Thyroid gland (tissue), 4 donors: ENCODE measurements around the gene REV3L. TPM values are rescaled to one million over a fixed set of nuclear protein-coding genes. Genes with fewer than 3 reads are reported as not detected.

Experiments
- DNase-seq, 2 donors: peaks; one replicate each; pipeline ENCODE4 v3.0.0-alpha.2; 2019
- H3K27ac ChIP-seq, 3 donors: fragments of 200-600 bp; sonication (generic); 1 replicate in 2 of 3; 2 replicates in 1 of 3; pipeline ENCODE4 v1.5.1; 2016 to 2019; ENCODE audit warnings: mild to moderate bottlenecking in 1 of 3, moderate library complexity in 1 of 3
- H3K27me3 ChIP-seq: fragments of 200-600 bp; sonication (generic); one replicate; pipeline ENCODE4 v1.5.1; 2019
- H3K36me3 ChIP-seq, 2 donors: fragments of 200-600 bp; sonication (generic); one replicate each; pipeline ENCODE4 v1.5.1; 2016 to 2019
- H3K4me1 ChIP-seq, 2 donors: fragments of 200-600 bp; sonication (generic); one replicate each; pipeline ENCODE4 v1.5.1; 2017 to 2019
- H3K4me3 ChIP-seq, 3 donors: fragments of 200-600 bp; sonication (generic); replicated peaks in 1 of 3; 1 replicate in 2 of 3; 2 replicates in 1 of 3; pipeline ENCODE4 v1.5.1; 2016; ENCODE audit warnings: mild to moderate bottlenecking in 1 of 3
- H3K9me3 ChIP-seq: fragments of 200-600 bp; sonication (generic); one replicate; pipeline ENCODE4 v1.5.1; 2017
- POLR2A ChIP-seq, 2 donors: fragments of 450-650 bp; IDR thresholded peaks; one replicate each; pipeline ENCODE4 v1.6.1; 2017; ENCODE audit warnings: antibody characterized with exemption in 2 of 2, mild to moderate bottlenecking in 2 of 2, moderate library complexity in 1 of 2
- WGBS, 2 donors: methylation state at CpG; one replicate each; pipeline ENCODE4 v1.1.5; 2017; 5-methylcytosine and 5-hydroxymethylcytosine counted together
- intact Hi-C: fragments of 100-400 bp; cut with DNase I; formaldehyde crosslinking; loops from one replicate; pipeline ENCODE4 v1.15.1; 2023
- total RNA-seq, 4 donors: library from RNA; depleted of rRNA; stranded (reverse); fragments of >200 nt; gene quantifications; one replicate each; pipeline ENCODE4 v1.2.3, GENCODE V29; 2016
- TF ChIP-seq, protein P1 (sequence below), 6 experiments: fragments of 200-600 bp in 3 of 6; fragments of 450-650 bp in 3 of 6; sonication (generic) in 3 of 6; IDR thresholded peaks; one replicate each; pipeline ENCODE4 v1.5.1; 2016 to 2019; ENCODE audit warnings: antibody characterized with exemption in 6 of 6, mild to moderate bottlenecking in 2 of 6, inconsistent platforms in 1 of 6, moderate library complexity in 1 of 6

The REV3L gene
- total RNA-seq, 4 donors from 2014 or later: 38.2 to 73.5 (median 60.0) TPM

DNA sequence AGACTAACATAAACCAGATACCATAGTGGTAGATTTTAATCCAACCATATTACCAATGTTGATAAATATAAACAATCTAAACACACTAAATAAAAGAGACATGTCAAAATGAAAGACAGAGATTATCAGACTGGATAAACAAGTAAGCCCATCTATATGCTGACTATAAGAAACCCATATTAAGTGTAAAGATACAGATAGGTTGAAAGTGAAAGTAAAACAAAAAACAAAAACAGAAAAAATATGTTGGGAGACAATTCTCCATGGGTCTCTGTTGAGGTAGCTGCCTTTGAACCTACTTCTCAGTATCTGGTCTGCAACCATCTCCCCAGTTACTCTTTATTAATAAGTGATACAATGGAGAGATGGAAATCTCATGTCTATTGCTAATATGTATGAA, 21.2 kb downstream of the REV3L start:
- intact Hi-C loops: no loop called here
- Histone ChIP-seq H3K4me3 (no peak overlapping the region), H3K9me3 (no peaks in the 10 kb centered on the region), H3K36me3 (no peaks in the 10 kb centered on the region), H3K27me3 (no peaks in the 10 kb centered on the region), H3K27ac (no peak overlapping the region), H3K4me1 (no peaks in the 10 kb centered on the region)
- no peak for TF ChIP-seq POLR2A (IDR thresholded peaks at IDR 0.05)
- TF ChIP-seq, protein P1, sequence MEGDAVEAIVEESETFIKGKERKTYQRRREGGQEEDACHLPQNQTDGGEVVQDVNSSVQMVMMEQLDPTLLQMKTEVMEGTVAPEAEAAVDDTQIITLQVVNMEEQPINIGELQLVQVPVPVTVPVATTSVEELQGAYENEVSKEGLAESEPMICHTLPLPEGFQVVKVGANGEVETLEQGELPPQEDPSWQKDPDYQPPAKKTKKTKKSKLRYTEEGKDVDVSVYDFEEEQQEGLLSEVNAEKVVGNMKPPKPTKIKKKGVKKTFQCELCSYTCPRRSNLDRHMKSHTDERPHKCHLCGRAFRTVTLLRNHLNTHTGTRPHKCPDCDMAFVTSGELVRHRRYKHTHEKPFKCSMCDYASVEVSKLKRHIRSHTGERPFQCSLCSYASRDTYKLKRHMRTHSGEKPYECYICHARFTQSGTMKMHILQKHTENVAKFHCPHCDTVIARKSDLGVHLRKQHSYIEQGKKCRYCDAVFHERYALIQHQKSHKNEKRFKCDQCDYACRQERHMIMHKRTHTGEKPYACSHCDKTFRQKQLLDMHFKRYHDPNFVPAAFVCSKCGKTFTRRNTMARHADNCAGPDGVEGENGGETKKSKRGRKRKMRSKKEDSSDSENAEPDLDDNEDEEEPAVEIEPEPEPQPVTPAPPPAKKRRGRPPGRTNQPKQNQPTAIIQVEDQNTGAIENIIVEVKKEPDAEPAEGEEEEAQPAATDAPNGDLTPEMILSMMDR (IDR thresholded peaks at IDR 0.05): no peak
- DNase-seq: no peak

DNA sequence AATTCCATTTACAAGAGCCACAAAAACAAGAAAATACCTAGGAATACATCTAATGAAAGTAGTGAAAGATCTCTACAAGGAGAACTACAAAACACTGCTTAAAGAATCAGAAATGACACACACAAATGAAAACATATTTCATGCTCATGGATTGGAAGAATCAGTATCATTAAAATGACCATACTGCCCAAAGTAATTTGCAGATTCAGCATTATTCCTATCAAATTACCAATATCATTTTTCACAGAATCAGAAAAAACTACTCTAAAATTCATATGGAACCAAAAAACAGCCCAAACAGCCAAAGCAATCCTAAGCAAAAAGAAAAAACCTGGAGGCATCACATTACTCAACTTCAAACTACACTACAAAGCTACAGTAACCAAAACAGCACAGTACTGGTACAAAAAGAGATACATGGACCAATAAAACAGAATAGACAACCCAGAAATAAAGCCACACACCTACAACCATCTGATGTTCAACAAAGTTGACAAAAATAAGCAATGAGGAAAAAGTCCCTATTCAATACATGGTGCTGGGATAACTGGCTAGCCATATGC, 24.3 kb downstream of the REV3L start:
- Histone ChIP-seq H3K9me3 (no peaks in the 10 kb centered on the region), H3K27me3 (no peaks in the 10 kb centered on the region), H3K4me3 (no peak overlapping the region), H3K36me3 (no peaks in the 10 kb centered on the region), H3K27ac (no peak overlapping the region), H3K4me1 (peaks cover 9 to 11% of the 10 kb centered on the region in 2 donors)
- intact Hi-C loops: no loop called here
- TF ChIP-seq, protein P1 (IDR thresholded peaks at IDR 0.05): no peak
- no peak for TF ChIP-seq POLR2A (IDR thresholded peaks at IDR 0.05)
- no peak for DNase-seq

GRCh38 chr6:111456208-111456607, 26.8 kb downstream of the REV3L start:
- TF ChIP-seq, protein P1 (IDR thresholded peaks at IDR 0.05): no peak
- TF ChIP-seq POLR2A (IDR thresholded peaks at IDR 0.05): no peak
- Histone ChIP-seq H3K4me3 (no peak overlapping the region), H3K9me3 (no peaks in the 10 kb centered on the region), H3K27ac (peak overlapping the region in 1 of 3 donors; percentile 22), H3K36me3 (no peaks in the 10 kb centered on the region), H3K27me3 (no peaks in the 10 kb centered on the region), H3K4me1 (peaks cover 9 to 11% of the 10 kb centered on the region in 2 donors)
- DNase-seq: no peak
- WGBS, 2 donors: 15 to 25% methylated on average over 2 of the region's 2 CpGs
- intact Hi-C loops: no loop called here

DNA sequence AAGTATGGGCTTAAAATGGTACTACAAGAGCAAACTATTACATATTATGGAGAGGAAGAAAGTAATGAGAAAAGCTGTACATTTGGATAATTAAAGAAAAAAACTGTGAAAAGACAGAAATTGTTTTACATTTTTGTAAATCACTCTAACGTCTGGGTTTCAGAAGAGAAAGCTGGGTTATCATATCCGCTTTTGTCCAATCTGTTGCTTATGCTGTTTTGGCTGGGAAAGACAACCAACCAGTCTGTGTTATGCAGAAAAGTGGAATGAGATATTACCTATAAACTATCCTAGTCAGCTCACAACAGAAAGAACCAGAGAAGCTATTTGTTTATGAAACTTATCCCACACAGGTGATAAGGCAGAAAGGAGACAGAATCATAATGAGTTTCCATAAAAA, 32.4 kb downstream of the REV3L start:
- no peak overlapping the region for H3K27ac ChIP-seq
- WGBS, 2 donors: 89 to 93% methylated on average over 2 of the region's 2 CpGs
- no peak overlapping the region for H3K4me3 ChIP-seq
- TF ChIP-seq, protein P1 (IDR thresholded peaks at IDR 0.05): no peak
- TF ChIP-seq POLR2A (IDR thresholded peaks at IDR 0.05): no peak
- H3K36me3 ChIP-seq: no peaks in the 10 kb centered on the region
- DNase-seq: no peak
- H3K9me3 ChIP-seq: no peaks in the 10 kb centered on the region
- H3K27me3 ChIP-seq: no peaks in the 10 kb centered on the region
- intact Hi-C loops: no loop called here
- peaks cover 0 to 4% of the 10 kb centered on the region in 2 donors for H3K4me1 ChIP-seq

DNA sequence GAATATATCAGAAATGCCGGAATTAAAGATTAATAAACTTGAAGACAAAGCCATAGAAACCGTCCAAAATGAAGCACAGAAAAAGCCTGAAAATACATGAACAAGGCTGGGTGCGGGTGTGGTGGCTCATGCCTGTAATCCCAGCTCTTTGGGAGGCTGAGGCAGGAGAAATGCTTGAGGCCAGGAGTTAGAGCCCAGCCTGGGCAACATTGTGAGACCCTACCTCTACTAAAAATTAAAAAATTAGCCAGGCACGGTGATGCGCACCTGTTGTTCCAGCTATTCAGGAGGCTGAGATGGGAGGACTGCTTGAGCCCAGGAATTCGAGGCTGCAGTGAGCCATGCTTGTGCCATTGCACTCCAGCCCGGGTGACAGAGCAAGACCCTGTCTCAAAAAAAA, 32.9 kb downstream of the REV3L start:
- TF ChIP-seq, protein P1 (IDR thresholded peaks at IDR 0.05): no peak
- no peak for TF ChIP-seq POLR2A (IDR thresholded peaks at IDR 0.05)
- intact Hi-C loops: no loop called here
- H3K9me3 ChIP-seq: no peaks in the 10 kb centered on the region
- 97 to 98% methylated on average over 7 of the region's 7 CpGs for WGBS, 2 donors
- H3K36me3 ChIP-seq: no peaks in the 10 kb centered on the region
- H3K4me3 ChIP-seq: no peak overlapping the region
- no peaks in the 10 kb centered on the region for H3K27me3 ChIP-seq
- peaks cover 0 to 4% of the 10 kb centered on the region in 2 donors for H3K4me1 ChIP-seq
- no peak for DNase-seq
- H3K27ac ChIP-seq: no peak overlapping the region
